SHP77 (cell line): ENCODE measurements around the gene MSH5.

Experiments used
- DNase-seq, 2 experiments: peaks; one replicate each; lab custom pipeline; 2025; lab: John Stamatoyannopoulos, UW

The MSH5 gene

GRCh38 chr6:31713465-31713864 is 26.3 kb upstream of the MSH5 start:
- no peak for DNase-seq

- DNase-seq, result no peak
These were observed 25.7 kb upstream of the MSH5 start for GRCh38 chr6:31713991-31714684.

- no peak for DNase-seq
These were observed 24.5 kb upstream of the MSH5 start, which contains the start of gene LY6G6D for GRCh38 chr6:31715022-31715958. TSS of gene LY6G6D (plus strand) at chr6:31715348. CDS start at chr6:31715356, 8 bp downstream.

GRCh38 chr6:31717499-31718222 is 22.1 kb upstream of the MSH5 start:
- DNase-seq, result no peak

DNA sequence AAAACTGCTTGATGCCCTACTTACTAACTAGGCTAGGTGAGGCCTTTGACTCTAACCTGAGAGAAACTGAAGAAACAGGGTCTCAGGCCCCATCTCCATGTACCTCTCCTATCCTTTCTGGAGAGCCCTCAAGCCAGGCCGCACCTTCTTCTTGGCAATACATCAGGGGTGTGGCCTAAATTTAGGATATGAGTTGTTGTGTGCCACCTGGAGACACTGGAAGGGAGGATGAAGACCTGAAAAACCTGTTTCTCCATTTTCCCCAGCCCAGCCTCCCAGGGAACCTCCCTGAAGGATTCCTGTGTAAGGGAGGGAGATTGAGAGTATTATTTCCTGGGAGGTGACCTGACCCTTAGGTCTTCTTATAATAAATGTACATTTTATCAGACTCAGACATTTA is 21.5 kb upstream of the MSH5 start:
- DNase-seq, result no peak

DNA sequence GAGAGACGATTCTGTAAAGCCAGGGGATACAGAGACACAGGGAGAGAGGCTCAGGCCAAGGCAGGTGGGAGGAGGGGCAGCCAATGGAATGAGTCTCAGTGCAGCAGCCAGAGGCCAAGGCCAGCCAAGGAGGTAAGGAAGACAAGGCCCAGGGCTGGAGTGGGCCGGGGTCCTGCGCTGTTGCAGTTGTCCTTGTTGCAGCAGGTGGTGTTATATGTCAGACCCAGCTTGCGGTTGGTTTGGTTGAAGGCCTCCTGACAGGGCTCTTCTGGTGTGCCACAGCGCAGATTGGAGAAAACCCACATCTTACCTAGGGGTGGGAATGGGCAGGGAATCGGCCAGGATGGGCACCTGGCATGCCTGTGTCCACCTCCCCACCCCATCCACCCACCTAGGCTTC is 20.8 kb upstream of the MSH5 start:
- DNase-seq, result no peak

GRCh38 chr6:31720196-31720770 is 19.5 kb upstream of the MSH5 start:
- DNase-seq, result no peak

- no peak for DNase-seq
These were observed 18.3 kb upstream of the MSH5 start, which contains the start of gene LY6G6C for GRCh38 chr6:31721351-31722020. TSS of gene LY6G6C (minus strand) at chr6:31721746. CDS start at chr6:31721679, 67 bp downstream.

GRCh38 chr6:31722173-31722572 is 17.6 kb upstream of the MSH5 start:
- DNase-seq, result no peak

GRCh38 chr6:31723245-31723979 is 16.4 kb upstream of the MSH5 start, which contains the start of gene MPIG6B:
TSS of gene MPIG6B (plus strand) at chr6:31723373. CDS start at chr6:31723384, 11 bp downstream.
- no peak for DNase-seq

DNA sequence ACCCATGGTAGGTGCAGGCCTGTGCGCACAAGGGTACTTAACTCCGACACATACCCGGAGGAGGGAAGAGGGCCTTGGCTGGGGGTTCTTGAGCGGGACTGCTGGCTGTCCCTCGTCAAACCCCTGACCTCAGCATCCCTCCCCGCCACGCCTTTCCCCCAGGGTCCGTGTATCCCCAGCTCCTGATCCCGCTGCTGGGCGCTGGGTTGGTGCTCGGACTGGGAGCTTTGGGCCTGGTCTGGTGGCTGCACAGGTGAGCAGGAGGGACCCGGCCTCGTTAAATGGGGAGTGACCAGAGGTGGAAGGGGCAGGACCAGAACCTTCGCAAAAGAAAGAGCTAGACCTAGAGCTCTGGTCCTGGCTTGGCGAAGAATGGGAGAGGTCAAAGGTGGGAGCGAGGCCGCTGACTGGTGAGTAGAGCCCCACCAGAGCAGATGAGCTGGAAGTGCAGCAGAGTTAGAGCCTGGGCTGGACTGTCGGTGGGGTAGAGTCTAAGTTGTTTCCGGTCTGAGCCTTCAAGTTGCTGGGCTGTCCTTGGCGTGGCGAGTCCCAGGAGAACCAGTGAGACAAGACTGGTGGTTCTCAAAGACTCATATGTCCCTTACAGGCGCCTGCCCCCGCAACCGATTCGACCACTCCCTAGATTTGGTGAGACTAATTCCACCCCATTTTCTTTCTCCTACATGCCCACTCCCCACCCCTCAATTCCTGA is 15.7 kb upstream of the MSH5 start:
- DNase-seq, result no peak

DNA sequence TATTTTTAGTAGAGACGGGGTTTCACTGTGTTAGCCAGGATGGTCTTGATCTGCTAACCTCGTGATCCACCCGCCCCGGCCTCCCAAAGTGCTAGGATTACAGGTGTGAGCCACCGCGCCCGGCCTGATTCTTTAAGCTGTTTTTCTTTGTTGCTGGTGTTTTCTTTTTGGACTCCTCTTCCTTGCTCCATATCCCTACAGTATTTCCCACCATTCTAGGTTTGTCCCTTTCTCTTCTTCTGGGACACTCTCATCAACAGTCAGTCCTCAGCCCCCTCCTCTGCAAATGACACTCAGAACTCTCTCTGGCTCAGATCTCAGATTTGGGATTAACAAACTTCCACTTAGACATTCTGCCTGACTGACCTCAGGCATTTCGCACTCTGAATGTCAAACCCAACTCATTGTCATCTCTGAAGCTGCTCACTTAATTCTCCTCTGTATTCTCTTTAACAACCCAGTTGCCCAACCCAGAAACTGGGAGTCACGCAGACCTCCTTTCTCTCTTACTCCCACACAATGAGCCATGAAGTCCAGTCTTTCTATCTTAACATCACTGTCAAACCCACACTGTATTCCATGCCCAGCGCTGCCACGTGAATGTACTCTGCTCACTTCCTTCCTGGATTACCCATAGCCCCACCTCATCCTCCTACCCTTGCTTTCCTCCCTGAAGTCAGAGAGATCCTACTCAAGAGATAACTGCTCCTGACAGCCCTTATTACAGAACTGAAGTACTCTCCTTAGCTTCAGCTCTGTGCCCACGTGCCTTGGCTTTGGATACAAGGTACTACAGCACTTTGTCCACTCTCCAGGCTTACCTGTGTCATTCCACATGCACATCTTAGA is 14.1 kb upstream of the MSH5 start:
- DNase-seq, result no peak

DNA sequence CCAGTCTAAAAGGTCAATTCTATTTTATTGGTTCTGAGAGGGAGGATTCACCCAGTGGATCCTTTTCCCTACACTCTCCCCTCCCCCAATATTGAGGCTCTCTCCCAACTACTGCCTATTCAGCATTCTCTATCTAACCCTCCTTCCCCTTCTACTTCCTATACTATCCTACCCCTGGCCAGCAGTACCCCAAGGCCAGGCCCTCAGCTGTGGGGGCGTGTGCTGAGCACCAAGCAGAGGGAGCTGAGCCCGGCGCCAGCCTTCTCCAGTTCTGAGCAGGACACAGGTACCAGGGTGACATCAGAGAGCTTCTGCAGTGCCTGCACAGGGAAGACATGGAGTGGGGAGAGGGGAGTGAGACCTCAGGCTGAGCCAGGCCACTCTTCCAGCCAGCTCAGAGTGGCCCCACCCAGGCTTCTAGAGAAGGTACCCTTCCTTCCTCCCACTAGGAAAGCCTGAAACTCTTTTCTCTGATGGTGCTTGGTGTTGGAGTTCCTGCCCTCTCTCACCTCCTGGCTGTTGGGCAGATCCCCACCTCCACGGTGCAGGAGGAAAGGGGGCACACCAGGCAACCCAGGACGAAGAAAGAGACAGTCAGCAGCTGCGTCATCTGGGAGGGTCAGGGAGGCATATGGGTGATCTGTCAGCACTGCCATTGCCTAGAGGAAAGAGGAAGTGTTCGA is 12.6 kb upstream of the MSH5 start:
- no peak for DNase-seq

- no peak for DNase-seq
These were observed 11.8 kb upstream of the MSH5 start for GRCh38 chr6:31727717-31728671.

DNA sequence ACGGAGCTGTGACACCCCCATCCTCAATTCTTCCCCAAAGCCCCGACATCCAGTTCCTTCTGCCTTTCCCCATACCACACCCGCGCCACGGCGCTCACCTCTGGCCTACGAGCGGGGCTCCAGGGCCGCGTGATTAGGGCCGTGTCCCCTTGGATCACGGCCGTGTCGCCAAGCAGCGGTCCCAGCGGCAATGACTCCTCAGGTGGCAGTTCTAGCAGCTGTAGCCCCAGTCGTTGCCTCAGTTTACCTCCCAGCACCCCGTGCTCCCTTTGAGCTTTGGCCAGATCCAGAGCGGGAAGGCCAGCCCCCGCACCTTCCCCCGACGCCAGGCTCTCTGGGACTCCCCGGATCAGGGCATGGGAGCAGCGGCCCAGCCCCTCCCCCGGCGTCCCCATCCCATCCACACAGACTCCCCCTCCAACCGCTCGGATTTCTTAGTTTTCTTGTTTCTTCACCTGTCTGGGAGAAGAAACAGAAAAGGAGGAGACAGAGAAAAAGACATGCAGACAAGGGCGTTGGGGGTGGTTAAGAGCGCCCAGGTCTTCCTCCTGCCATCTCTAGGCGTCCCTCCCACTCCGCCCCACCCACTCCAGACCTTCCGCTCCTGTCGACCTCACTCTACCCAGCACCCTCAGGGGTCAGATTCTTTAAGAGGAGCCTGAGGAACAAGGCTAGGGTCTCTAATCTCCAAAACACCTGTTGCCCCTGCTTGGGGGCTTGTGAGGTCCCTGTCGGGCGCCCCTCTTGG is 10.9 kb upstream of the MSH5 start, which contains the start of gene DDAH2:
Gene DDAH2, minus strand, starts transcription at position 533 of the 748 bp plus-strand sequence. Its CDS starts 138 bp downstream, at position 395.
- no peak for DNase-seq

DNA sequence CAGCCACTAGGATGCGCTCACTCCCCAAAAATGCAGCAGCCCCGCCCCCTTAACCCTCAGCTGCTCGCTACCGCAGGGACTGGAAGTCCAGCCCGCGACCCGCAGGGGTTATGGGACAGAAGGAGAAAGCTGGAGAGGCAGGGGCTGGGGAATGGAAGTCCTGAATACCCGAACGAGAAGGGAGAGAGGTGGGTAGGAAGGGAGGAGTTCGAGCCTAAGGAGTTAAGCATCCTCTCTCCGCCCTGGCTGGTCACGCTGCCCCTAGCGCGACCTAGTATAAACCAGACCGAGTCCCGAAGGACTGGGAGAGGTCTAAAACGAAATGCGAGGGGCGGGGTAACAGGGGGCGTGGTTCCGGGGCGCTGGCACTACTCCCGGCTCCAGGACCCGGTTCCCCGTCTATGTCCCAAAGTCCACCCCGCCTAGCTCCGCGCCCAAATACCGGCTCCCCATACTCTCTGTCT is 10.3 kb upstream of the MSH5 start:
- peak; percentile 33 to 47 for DNase-seq
